Keratinocyte (primary cell): ENCODE measurements around the gene MYT1.

Experiments
- CTCF ChIP-seq, 3 experiments: IDR thresholded peaks in 1 of 3; conservative IDR thresholded peaks in 1 of 3; optimal IDR thresholded peaks in 1 of 3; 2 replicates in 2 of 3; 3 replicates in 1 of 3; pipeline versions ENCODE3 to v1.5.1; 2011; ENCODE audit warnings: low read length in 3 of 3, mild to moderate bottlenecking in 3 of 3, moderate library complexity in 2 of 3, control low read depth in 1 of 3, inconsistent platforms in 1 of 3; ENCODE audit not compliant: insufficient read depth in 2 of 3; ENCODE audit errors: extremely low read depth in 1 of 3
- EZH2 ChIP-seq: IDR thresholded peaks from one replicate; pipeline ENCODE4 v1.6.1; 2012; ENCODE audit warnings: inconsistent platforms, mild to moderate bottlenecking, low read length, moderate library complexity

GRCh38 chr20:64230461-64231145 lies 66.4 kb downstream of the MYT1 start:
- TF ChIP-seq CTCF (optimal IDR thresholded peaks at IDR 0.05 in 1 of 3, IDR thresholded peaks at IDR 0.05 in 1 of 3, conservative IDR thresholded peaks at IDR 0.05 in 1 of 3; ENCODE audit: extremely low read depth in 1 of 3, insufficient read depth in 2 of 3, low read length in 3 of 3) (no peak), EZH2 (no peak)
